Spleen (tissue), 11 donors: Measurements from ENCODE around the gene UTP25. TPM values are rescaled to one million over a fixed set of nuclear protein-coding genes. Genes with fewer than 3 reads are reported as not detected.

ENCODE experiments used
- DNase-seq: peaks from one replicate; pipeline ENCODE4 v3.0.0-alpha.2; 2020
- H3K27ac ChIP-seq, 8 donors: fragments of 200-600 bp; sonication (generic) in 7 of 8; 1 replicate in 4 of 8; 2 replicates in 4 of 8; pipeline versions ENCODE4 v1.5.0 to v1.8.0; 2016 to 2021; ENCODE audit warnings: inconsistent platforms in 4 of 8, mild to moderate bottlenecking in 4 of 8, moderate library complexity in 1 of 8
- H3K27me3 ChIP-seq, 7 donors: fragments of 200-600 bp; sonication (generic) in 6 of 7; replicated peaks in 1 of 7; 1 replicate in 4 of 7; 2 replicates in 3 of 7; pipeline versions ENCODE4 v1.5.0 to v1.8.0; 2016 to 2021; ENCODE audit warnings: inconsistent platforms in 3 of 7, mild to moderate bottlenecking in 1 of 7
- H3K36me3 ChIP-seq, 6 donors: fragments of 200-600 bp; sonication (generic) in 5 of 6; 1 replicate in 4 of 6; 2 replicates in 2 of 6; pipeline versions ENCODE4 v1.5.0 to v1.8.0; 2016 to 2021; ENCODE audit warnings: inconsistent platforms in 2 of 6
- H3K4me1 ChIP-seq, 6 donors: fragments of 200-600 bp; sonication (generic) in 5 of 6; 1 replicate in 3 of 6; 2 replicates in 3 of 6; pipeline versions ENCODE4 v1.5.0 to v1.8.0; 2016 to 2021; ENCODE audit warnings: inconsistent platforms in 3 of 6
- H3K4me3 ChIP-seq, 8 donors: fragments of 200-600 bp; sonication (generic) in 7 of 8; 1 replicate in 4 of 8; 2 replicates in 4 of 8; pipeline versions ENCODE4 v1.5.0 to v1.8.0; 2016 to 2021; ENCODE audit warnings: inconsistent platforms in 4 of 8, mild to moderate bottlenecking in 4 of 8, moderate library complexity in 2 of 8
- H3K9me3 ChIP-seq, 8 donors: fragments of 200-600 bp; sonication (generic) in 7 of 8; 1 replicate in 4 of 8; 2 replicates in 4 of 8; pipeline versions ENCODE4 v1.5.0 to v1.8.0; 2016 to 2021; ENCODE audit warnings: inconsistent platforms in 4 of 8
- POLR2A ChIP-seq, 3 donors: fragments of 450-650 bp; IDR thresholded peaks; one replicate each; pipeline ENCODE4 v1.5.1; 2017; ENCODE audit warnings: antibody characterized with exemption in 3 of 3, mild to moderate bottlenecking in 1 of 3
- POLR2AphosphoS5 ChIP-seq, 3 donors: sonication (generic); formaldehyde crosslinking; IDR thresholded peaks; one replicate each; pipeline ENCODE4 v1.5.1; 2017; ENCODE audit warnings: antibody characterized with exemption in 3 of 3
- WGBS, 5 donors: extraction: QIAGEN DNeasy Blood & Tissue Kit in 3 of 5; methylation state at CpG; one replicate each; pipeline versions ENCODE4 v1.1.5 to v1.1.7; 2013 to 2018; 5-methylcytosine and 5-hydroxymethylcytosine counted together
- intact Hi-C: fragments of 100-400 bp; cut with DNase I; formaldehyde crosslinking; loops from one replicate; pipeline ENCODE4 v1.15.0; 2023; ENCODE audit warnings: low total_unique reads
- polyA plus RNA-seq, 3 donors: library from polyadenylated mRNA; stranded (reverse); fragments of 200-250 nt; gene quantifications; one replicate each; pipeline ENCODE4 v1.2.1, GENCODE V29; 2013
- total RNA-seq, 7 donors: library from RNA; depleted of rRNA in 3 of 7; stranded (reverse); fragments of >200 nt in 3 of 7; fragmentation: NEBNext Ultra II Directional in 4 of 7; extraction: Animal tissue kit (Norgen Biotek cat#: 25700) in 4 of 7; gene quantifications; one replicate each; pipeline versions ENCODE4 v1.1.0 to v1.2.1, GENCODE V29; 2016 to 2021
- TF ChIP-seq, protein P1 (sequence below), 11 experiments: fragments of 200-600 bp in 7 of 11; fragments of 450-650 bp in 4 of 11; sonication (generic) in 4 of 11; IDR thresholded peaks in 8 of 11; conservative IDR thresholded peaks in 3 of 11; 1 replicate in 7 of 11; 2 replicates in 4 of 11; pipeline versions ENCODE4 v1.4.0 to v1.8.0; 2016 to 2021; ENCODE audit warnings: antibody characterized with exemption in 11 of 11, inconsistent platforms in 4 of 11, mild to moderate bottlenecking in 1 of 11
- donor health status: healthy with polysubstance abuse.
- donor health status: DM: no; HTN: no; CAD: no; lungs with moderate emphysema.
- donor health status: DM: no; HTN: no; CAD: no.
- donor health status: Bipolar disorder and iron deficiency.
- donor health status: healthy.
- donor health status: DM: no; HTN: no; CAD: no.
- donor health status: DM: yes; HTN: yes; CAD: no.

Gene UTP25
- total and polyA plus RNA-seq, 10 donors: 1.8 to 13.4 (median 9.1) TPM

DNA sequence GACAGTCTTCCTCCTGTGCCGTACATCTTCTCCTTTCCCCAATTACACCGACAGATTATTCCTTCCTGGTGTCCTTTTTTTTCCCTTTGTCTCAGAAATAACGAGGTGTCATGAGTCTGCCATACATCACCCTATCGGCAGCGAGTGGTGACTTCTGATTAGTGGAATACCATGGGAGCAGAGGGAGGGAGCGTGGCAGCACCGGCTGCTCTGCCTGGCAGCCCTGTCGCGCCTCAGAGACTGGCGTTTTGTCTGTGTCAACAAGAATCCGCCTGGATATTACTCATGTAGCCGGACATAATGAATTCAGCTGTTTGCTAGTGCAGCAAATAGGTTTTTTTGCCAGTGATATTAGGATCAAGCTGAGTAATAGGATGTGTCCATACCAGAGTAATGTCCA, 51.8 kb downstream of the UTP25 start:
- 69 to 80% (median 79%) methylated on average over 12 of the region's 12 CpGs for WGBS, 5 donors
- intact Hi-C loops: no loop called here

DNA sequence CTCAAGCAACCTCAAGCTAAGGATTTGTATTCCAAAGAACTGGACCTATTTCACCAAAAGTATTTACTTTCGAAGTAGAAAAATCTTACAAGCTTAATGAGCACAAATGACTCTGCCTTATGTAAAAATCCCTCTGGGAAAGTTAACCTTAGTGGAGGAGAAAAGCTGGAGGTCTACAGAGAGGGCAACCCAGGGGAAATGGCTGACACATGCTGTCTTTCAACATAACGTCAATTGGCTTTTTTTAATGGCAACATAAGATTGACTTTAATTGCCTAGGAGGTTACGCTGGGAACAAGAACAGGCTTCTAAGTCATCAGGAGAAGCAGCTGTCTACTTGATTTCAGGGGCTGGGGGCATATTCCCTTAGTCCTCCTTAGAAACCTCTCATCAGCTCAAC, 52.3 kb downstream of the UTP25 start:
- 73 to 81% (median 76%) methylated on average over 3 of the region's 3 CpGs for WGBS, 5 donors
- intact Hi-C loops: no loop called here
- Histone ChIP-seq H3K36me3 (no peaks in the 10 kb centered on the region), H3K4me3 (no peak overlapping the region), H3K27ac (no peak overlapping the region), H3K4me1 (no peaks in the 10 kb centered on the region), H3K27me3 (peaks cover 0 to 75% (median 0%) of the 10 kb centered on the region in 7 donors), H3K9me3 (no peaks in the 10 kb centered on the region)
- DNase-seq: no peak
- TF ChIP-seq, protein P1, sequence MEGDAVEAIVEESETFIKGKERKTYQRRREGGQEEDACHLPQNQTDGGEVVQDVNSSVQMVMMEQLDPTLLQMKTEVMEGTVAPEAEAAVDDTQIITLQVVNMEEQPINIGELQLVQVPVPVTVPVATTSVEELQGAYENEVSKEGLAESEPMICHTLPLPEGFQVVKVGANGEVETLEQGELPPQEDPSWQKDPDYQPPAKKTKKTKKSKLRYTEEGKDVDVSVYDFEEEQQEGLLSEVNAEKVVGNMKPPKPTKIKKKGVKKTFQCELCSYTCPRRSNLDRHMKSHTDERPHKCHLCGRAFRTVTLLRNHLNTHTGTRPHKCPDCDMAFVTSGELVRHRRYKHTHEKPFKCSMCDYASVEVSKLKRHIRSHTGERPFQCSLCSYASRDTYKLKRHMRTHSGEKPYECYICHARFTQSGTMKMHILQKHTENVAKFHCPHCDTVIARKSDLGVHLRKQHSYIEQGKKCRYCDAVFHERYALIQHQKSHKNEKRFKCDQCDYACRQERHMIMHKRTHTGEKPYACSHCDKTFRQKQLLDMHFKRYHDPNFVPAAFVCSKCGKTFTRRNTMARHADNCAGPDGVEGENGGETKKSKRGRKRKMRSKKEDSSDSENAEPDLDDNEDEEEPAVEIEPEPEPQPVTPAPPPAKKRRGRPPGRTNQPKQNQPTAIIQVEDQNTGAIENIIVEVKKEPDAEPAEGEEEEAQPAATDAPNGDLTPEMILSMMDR (IDR thresholded peaks at IDR 0.05 in 8 of 11, conservative IDR thresholded peaks at IDR 0.05 in 3 of 11): no peak
- TF ChIP-seq POLR2AphosphoS5 (IDR thresholded peaks at IDR 0.05) (no peak), POLR2A (IDR thresholded peaks at IDR 0.05) (no peak)

More for the DNA sequence above, 51.8 kb downstream of the UTP25 start:
- TF ChIP-seq, protein P1 (IDR thresholded peaks at IDR 0.05 in 8 of 11, conservative IDR thresholded peaks at IDR 0.05 in 3 of 11): no peak
- no peak for TF ChIP-seq POLR2AphosphoS5 (IDR thresholded peaks at IDR 0.05)
- TF ChIP-seq POLR2A (IDR thresholded peaks at IDR 0.05): no peak
- Histone ChIP-seq H3K27ac (no peak overlapping the region), H3K27me3 (peaks cover 0 to 72% (median 0%) of the 10 kb centered on the region in 7 donors), H3K4me1 (no peaks in the 10 kb centered on the region), H3K9me3 (no peaks in the 10 kb centered on the region), H3K36me3 (no peaks in the 10 kb centered on the region), H3K4me3 (no peak overlapping the region)
- DNase-seq: no peak

- WGBS, 5 donors: 75 to 88% (median 83%) methylated on average over 5 of the region's 5 CpGs
- Histone ChIP-seq H3K27me3 (peaks cover 0 to 76% (median 0%) of the 10 kb centered on the region in 7 donors), H3K4me3 (no peak overlapping the region), H3K9me3 (no peaks in the 10 kb centered on the region), H3K36me3 (no peaks in the 10 kb centered on the region), H3K4me1 (no peaks in the 10 kb centered on the region), H3K27ac (no peak overlapping the region)
- intact Hi-C loops: no loop called here
- DNase-seq: no peak
- no peak for TF ChIP-seq POLR2A (IDR thresholded peaks at IDR 0.05)
- no peak for TF ChIP-seq POLR2AphosphoS5 (IDR thresholded peaks at IDR 0.05)
- TF ChIP-seq, protein P1 (IDR thresholded peaks at IDR 0.05 in 8 of 11, conservative IDR thresholded peaks at IDR 0.05 in 3 of 11): no peak
Observed at GRCh38 chr1:209881619-209882018, 53.8 kb downstream of the UTP25 start.

- DNase-seq: no peak
- Histone ChIP-seq H3K27me3 (peaks cover 0 to 81% (median 0%) of the 10 kb centered on the region in 7 donors), H3K4me1 (no peaks in the 10 kb centered on the region), H3K36me3 (no peaks in the 10 kb centered on the region), H3K9me3 (no peaks in the 10 kb centered on the region), H3K4me3 (no peak overlapping the region), H3K27ac (no peak overlapping the region)
- TF ChIP-seq POLR2A (IDR thresholded peaks at IDR 0.05): no peak
- no peak for TF ChIP-seq POLR2AphosphoS5 (IDR thresholded peaks at IDR 0.05)
- TF ChIP-seq, protein P1 (IDR thresholded peaks at IDR 0.05 in 8 of 11, conservative IDR thresholded peaks at IDR 0.05 in 3 of 11): no peak
- intact Hi-C loops: no loop called here
- 70 to 85% (median 78%) methylated on average over 3 of the region's 3 CpGs for whole genome bisulfite sequencing, 5 donors
Observed at GRCh38 chr1:209882286-209882685, 54.5 kb downstream of the UTP25 start.
